IMR-90 (cell line): Measurements from ENCODE around the gene TMEM143. TPM values are rescaled to one million over a fixed set of nuclear protein-coding genes. Genes with fewer than 3 reads are reported as not detected.

Experiments
- ATAC-seq: fragments of 200-7000 bp; cut with Tn5 transposase; 2 replicates; pipeline ENCODE4 v1.9.1; 2020; ENCODE audit warnings: low read depth, mild to moderate bottlenecking, moderate library complexity
- BruUV-seq: library from RNA; stranded (reverse); fragments of 400-500 nt; replicated peaks from 2 replicates; lab custom pipeline; 2021; lab: Mats Ljungman, UMichigan
- CTCF ChIA-PET: fragments of 300-600 bp; formaldehyde crosslinking; extraction: SDS; loops from one replicate; lab custom pipeline; 2021; ENCODE audit warnings: antibody characterized with exemption; lab: Yijun Ruan, JAX
- POLR2A ChIA-PET: fragments of 300-600 bp; sonication (Branson Sonifier 250); formaldehyde crosslinking; loops from one replicate; lab custom pipeline; 2022; ENCODE audit warnings: antibody characterized with exemption; ENCODE audit not compliant: unreplicated experiment; lab: Charles Lee
- DNase-seq: peaks from one replicate; pipeline ENCODE4 v3.0.0; 2013
- H2AFZ ChIP-seq: replicated peaks from 2 replicates; pipeline ENCODE3; 2013; ENCODE audit warnings: low read length, mild to moderate bottlenecking; ENCODE audit not compliant: poor library complexity
- H2AK5ac ChIP-seq: 2 replicates; pipeline ENCODE4 v1.6.1; 2013; ENCODE audit warnings: low read depth, low read length, inconsistent platforms
- H2AK9ac ChIP-seq: replicated peaks from 2 replicates; pipeline ENCODE3; 2013; ENCODE audit warnings: mild to moderate bottlenecking, low read depth, low read length, moderate library complexity; ENCODE audit not compliant: poor library complexity
- H2BK120ac ChIP-seq: 2 replicates; pipeline ENCODE4 v1.6.1; 2013; ENCODE audit warnings: low read depth, low read length, inconsistent platforms
- H2BK15ac ChIP-seq: 3 replicates; pipeline ENCODE4 v1.6.1; 2013; ENCODE audit warnings: low read depth, low read length, inconsistent platforms
- H2BK20ac ChIP-seq: 2 replicates; pipeline ENCODE4 v1.6.1; 2013; ENCODE audit warnings: low read depth, mild to moderate bottlenecking, inconsistent platforms, low read length, moderate library complexity
- H2BK5ac ChIP-seq: 2 replicates; pipeline ENCODE4 v1.6.1; 2013; ENCODE audit warnings: mild to moderate bottlenecking, low read depth, low read length, inconsistent platforms; ENCODE audit not compliant: poor library complexity, severe bottlenecking
- H3K14ac ChIP-seq: replicated peaks from 2 replicates; pipeline ENCODE4 v1.6.1; 2013; ENCODE audit warnings: low read depth, low read length, inconsistent platforms
- H3K18ac ChIP-seq: 2 replicates; pipeline ENCODE4 v1.6.1; 2013; ENCODE audit warnings: low read depth, low read length, control low read depth
- H3K23ac ChIP-seq: 2 replicates; pipeline ENCODE4 v1.6.1; 2013; ENCODE audit warnings: low read depth, low read length, inconsistent platforms
- H3K27ac ChIP-seq: 2 replicates; pipeline ENCODE4 v1.5.1; 2013; ENCODE audit warnings: mild to moderate bottlenecking, control low read depth, low read length; ENCODE audit not compliant: insufficient read depth
- H3K27me3 ChIP-seq: 2 replicates; pipeline ENCODE4 v1.6.1; 2013; ENCODE audit warnings: low read length; ENCODE audit not compliant: control insufficient read depth, insufficient read depth
- H3K36me3 ChIP-seq: 2 replicates; pipeline ENCODE4 v1.6.1; 2013; ENCODE audit warnings: low read length, mixed read lengths; ENCODE audit not compliant: control insufficient read depth, insufficient read depth
- H3K4ac ChIP-seq: 2 replicates; pipeline ENCODE4 v1.6.1; 2013; ENCODE audit warnings: low read depth, low read length, inconsistent platforms
- H3K4me1 ChIP-seq: 2 replicates; pipeline ENCODE4 v1.6.1; 2013; ENCODE audit warnings: low read length, mixed read lengths; ENCODE audit not compliant: control insufficient read depth, insufficient read depth
- H3K4me2 ChIP-seq: 2 replicates; pipeline ENCODE4 v1.6.1; 2013; ENCODE audit warnings: low read depth, mild to moderate bottlenecking, control low read depth, low read length, moderate library complexity
- H3K4me3 ChIP-seq: 2 replicates; pipeline ENCODE4 v1.5.1; 2013; ENCODE audit warnings: low read depth, mild to moderate bottlenecking, control low read depth, low read length, moderate library complexity; ENCODE audit not compliant: insufficient read depth
- H3K56ac ChIP-seq: 2 replicates; pipeline ENCODE4 v1.6.1; 2013; ENCODE audit warnings: low read length, inconsistent platforms; ENCODE audit not compliant: insufficient read depth; ENCODE audit errors: extremely low read depth
- H3K79me1 ChIP-seq, 2 experiments: 2 replicates each; pipeline ENCODE4 v1.6.1; 2013; ENCODE audit warnings: low read length in 2 of 2, inconsistent platforms in 1 of 2, low read depth in 1 of 2
- H3K9ac ChIP-seq: 2 replicates; pipeline ENCODE4 v1.6.1; 2013; ENCODE audit warnings: low read depth, low read length, control low read depth
- H3K9me1 ChIP-seq: 2 replicates; pipeline ENCODE4 v1.6.1; 2013; ENCODE audit warnings: low read length, inconsistent platforms; ENCODE audit not compliant: insufficient read depth
- H3K9me3 ChIP-seq: 2 replicates; pipeline ENCODE4 v1.6.1; 2013; ENCODE audit warnings: low read length; ENCODE audit not compliant: control insufficient read depth, insufficient read depth
- H4K20me1 ChIP-seq: 2 replicates; pipeline ENCODE4 v1.6.1; 2013; ENCODE audit warnings: low read length, inconsistent platforms; ENCODE audit not compliant: insufficient read depth
- H4K5ac ChIP-seq: 2 replicates; pipeline ENCODE4 v1.6.1; 2013; ENCODE audit warnings: mild to moderate bottlenecking, low read depth, low read length, control low read depth
- H4K8ac ChIP-seq, 2 experiments: 2 replicates each; pipeline ENCODE4 v1.6.1; 2013; ENCODE audit warnings: low read depth in 2 of 2, low read length in 2 of 2, control low read depth in 1 of 2, inconsistent platforms in 1 of 2
- H4K91ac ChIP-seq: 2 replicates; pipeline ENCODE4 v1.6.1; 2013; ENCODE audit warnings: low read depth, low read length, inconsistent platforms; ENCODE audit not compliant: insufficient read depth
- CEBPB ChIP-seq: IDR thresholded peaks from 2 replicates; pipeline ENCODE4 v1.6.1; 2012; ENCODE audit warnings: low read depth, low read length, improper control_type of control experiment
- CHD1 ChIP-seq: IDR thresholded peaks from 2 replicates; pipeline ENCODE4 v1.6.1; 2012; ENCODE audit warnings: low read depth, low read length, improper control_type of control experiment
- CTCF ChIP-seq: conservative IDR thresholded peaks from 2 replicates; pipeline ENCODE4 v1.5.1; 2012; ENCODE audit warnings: mild to moderate bottlenecking, low read depth, low read length, improper control_type of control experiment
- ELK1 ChIP-seq: fragments of 150-350 bp; IDR thresholded peaks from 2 replicates; pipeline ENCODE4 v1.6.1; 2016; ENCODE audit warnings: low read depth, mild to moderate bottlenecking, low read length, moderate library complexity, borderline replicate concordance
- FOS ChIP-seq: fragments of 150-350 bp; IDR thresholded peaks from 2 replicates; pipeline ENCODE4 v1.6.1; 2016; ENCODE audit warnings: low read depth, low read length
- MAFK ChIP-seq: IDR thresholded peaks from 2 replicates; pipeline ENCODE4 v1.6.1; 2012; ENCODE audit warnings: low read depth, low read length, improper control_type of control experiment
- MAZ ChIP-seq: IDR thresholded peaks from 2 replicates; pipeline ENCODE4 v1.6.1; 2012; ENCODE audit warnings: low read depth, mild to moderate bottlenecking, low read length, improper control_type of control experiment, moderate library complexity, borderline replicate concordance
- POLR2A ChIP-seq: IDR thresholded peaks from 2 replicates; pipeline ENCODE4 v1.6.1; 2012; ENCODE audit warnings: mild to moderate bottlenecking, low read depth, low read length
- RAD21 ChIP-seq: IDR thresholded peaks from 2 replicates; pipeline ENCODE4 v1.6.1; 2012; ENCODE audit warnings: low read length, improper control_type of control experiment
- SMC3 ChIP-seq: fragments of 150-350 bp; IDR thresholded peaks from 2 replicates; pipeline ENCODE4 v1.6.1; 2016; ENCODE audit warnings: low read depth, mild to moderate bottlenecking, antibody characterized with exemption, low read length, moderate library complexity
- WGBS, 2 experiments: methylation state at CpG; one replicate each; pipeline versions ENCODE4 v1.1.5 to v1.1.7; 2013; ENCODE audit warnings: missing lambda C conversion rate in 2 of 2; ENCODE audit not compliant: insufficient read length in 1 of 2; ENCODE audit errors: extremely low coverage in 2 of 2; 5-methylcytosine and 5-hydroxymethylcytosine counted together
- dilution Hi-C: fragments of 300-500 bp; cut with HindIII; formaldehyde crosslinking; loops from one replicate; pipeline ENCODE4 v1.14.3; 2018; ENCODE audit warnings: low sequenced_read_pairs; ENCODE audit not compliant: unreplicated experiment
- in situ Hi-C: fragments of 300-500 bp; cut with MboI; formaldehyde crosslinking; loops from 3 replicates; pipeline ENCODE4 v1.14.3; 2019; ENCODE audit warnings: low sequenced_read_pairs, inconsistent platforms, mixed read lengths
- intact Hi-C: fragments of 100-400 bp; cut with micrococcal nuclease; formaldehyde crosslinking; loops from 2 replicates; pipeline ENCODE4 v1.10.0; 2022
- polyA plus RNA-seq, 3 experiments: library from polyadenylated mRNA; depleted of rRNA; stranded (reverse); fragments of >200 nt; gene quantifications; 2 replicates each; pipeline ENCODE4 v1.2.3, GENCODE V29; 2012; ENCODE audit warnings: low replicate concordance in 1 of 3
- total RNA-seq: library from RNA; depleted of rRNA; stranded (reverse); fragments of >200 nt; gene quantifications from 2 replicates; pipeline ENCODE4 v1.2.3, GENCODE V29; 2012

TMEM143 gene
- total and polyA plus RNA-seq, 2 of the 4 experiments (the other 2 are of a cell fraction), result 1.3 to 7.6 TPM

- Histone ChIP-seq H3K18ac (peak within 1 kb of the TSS; percentile 76), H3K9ac (peak within 1 kb of the TSS; percentile 98), H2AK9ac (peak within 1 kb of the TSS; percentile 100), H2AFZ (peak within 1 kb of the TSS; percentile 86), H3K9me1 (peaks cover 12% of the 10 kb centered on the region), H2BK120ac (peak within 1 kb of the TSS; percentile 88), H2BK15ac (peak within 1 kb of the TSS; percentile 72; the same call in 2 of the 3 replicates), H3K23ac (peak within 1 kb of the TSS; percentile 97), H3K4me3 (peak within 1 kb of the TSS; percentile 56), H3K4me1 (peaks cover 19% of the 10 kb centered on the region), H3K4me2 (peak within 1 kb of the TSS; percentile 83), H3K9me3 (no peaks in the 10 kb centered on the region), H4K5ac (peak within 1 kb of the TSS; percentile 68), H4K91ac (peak within 1 kb of the TSS; percentile 97), H2AK5ac (peak within 1 kb of the TSS; percentile 81), H3K79me1 (peaks cover 12 to 61% of the 10 kb centered on the region in 2 experiments), H3K36me3 (peaks cover 15% of the 10 kb centered on the region), H2BK20ac (peak within 1 kb of the TSS; percentile 50; the same call in 1 of the 2 replicates), H3K27me3 (no peaks in the 10 kb centered on the region), H4K20me1 (peaks cover 24% of the 10 kb centered on the region), H3K4ac (peak within 1 kb of the TSS; percentile 98), H3K56ac (peak within 1 kb of the TSS; percentile 100), H3K14ac (peak within 1 kb of the TSS; percentile 99), H2BK5ac (peak within 1 kb of the TSS; percentile 94), H3K27ac (peak within 1 kb of the TSS; percentile 98), H4K8ac (peak within 1 kb of the TSS; percentile 86 to 90)
- DNase-seq (peak; percentile 92), ATAC-seq (peak; percentile 65)
- ChIA-PET POLR2A (interaction anchor here (1.5 kb wide), 1 partner anchor 9 kb away, joined by 5 read pairs; no protein-coding TSS in a partner anchor), CTCF (interaction anchor here (0.8 to 1.0 kb wide), 2 partner anchors 8 to 38 kb away, joined by 3 read pairs; partner anchors contain the start of gene TMEM143)
- 1% methylated on average over 14 of the region's 22 CpGs; no CpG with 5 or more reads in 1 of the 2 experiments for WGBS, 2 experiments
- dilution Hi-C loops (no loop called here), in situ Hi-C loops (no loop called here), intact Hi-C loops (loop anchor here (10.0 kb wide), 2 partner anchors 69 to 259 kb away; partner anchors contain the start of genes GRIN2D and KDELR1)
- TSS peak; percentile 75 for BruUV-seq
- no peak for TF ChIP-seq MAFK
- TF ChIP-seq FOS, result no peak
- peak; percentile 100 for TF ChIP-seq MAZ
- TF ChIP-seq CTCF, result no peak
- no peak for TF ChIP-seq ELK1
- no peak for TF ChIP-seq RAD21
- peak; percentile 94 for TF ChIP-seq POLR2A
- no peak for TF ChIP-seq SMC3
- TF ChIP-seq CHD1, result peak; percentile 84
- no peak for TF ChIP-seq CEBPB
Measured at GRCh38 chr19:48325265-48325910, 38.4 kb downstream of the TMEM143 start, which contains the start of gene EMP3. TSS of gene EMP3 (plus strand) at chr19:48325552. CDS start at chr19:48326845, 1,293 bp downstream.
